GM12878 (cell line): ENCODE data around the gene CELF2. TPM values are rescaled to one million over a fixed set of nuclear protein-coding genes. Genes with fewer than 3 reads are reported as not detected.

Experiments
- ATAC-seq: fragments of 200-7000 bp; cut with Tn5 transposase; 3 replicates; pipeline ENCODE4 v1.9.1; 2020; ENCODE audit warnings: mild to moderate bottlenecking, moderate library complexity
- BruUV-seq: library from RNA; stranded (reverse); fragments of 400-500 nt; replicated peaks from 2 replicates; lab custom pipeline; 2021; lab: Mats Ljungman, UMichigan
- CTCF ChIA-PET: fragments of 300-600 bp; sonication (Branson Sonifier 250); formaldehyde crosslinking; extraction: SDS; loops from one replicate; lab custom pipeline; 2021; ENCODE audit warnings: inconsistent platforms; lab: Yijun Ruan, JAX
- POLR2A ChIA-PET: fragments of 350-600 bp; formaldehyde crosslinking; extraction: SDS; loops from one replicate; lab custom pipeline; 2021; ENCODE audit warnings: inconsistent platforms; lab: Charles Lee
- RAD21 ChIA-PET: fragments of 300-600 bp; sonication (Branson Sonifier 250); formaldehyde crosslinking; loops from one replicate; lab custom pipeline; 2023; ENCODE audit warnings: antibody characterized with exemption; ENCODE audit not compliant: unreplicated experiment; lab: Charles Lee
- SMC1A ChIA-PET: fragments of 300-600 bp; sonication (Branson Sonifier 250); formaldehyde crosslinking; loops from one replicate; lab custom pipeline; 2023; ENCODE audit not compliant: unreplicated experiment, uncharacterized antibody; lab: Charles Lee
- DNase-seq: peaks from one replicate; pipeline ENCODE4 v3.0.0-alpha.2; 2011; ENCODE audit warnings: low read depth, low spot score
- FAIRE-seq: peaks from 3 replicates; lab custom pipeline; 2011; peaks lifted over from hg19 to GRCh38; lab: Jason Lieb, UNC
- H2AFZ ChIP-seq: 2 replicates; pipeline ENCODE4 v1.6.0; 2011; ENCODE audit warnings: low read depth, low read length, control low read depth; ENCODE audit not compliant: control insufficient read depth
- H3K27ac ChIP-seq: 2 replicates; pipeline ENCODE4 v1.5.1; 2011; ENCODE audit warnings: control low read depth; ENCODE audit not compliant: control insufficient read depth, insufficient read depth
- H3K27me3 ChIP-seq, 2 experiments: replicated peaks in 1 of 2; 2 replicates each; pipeline versions ENCODE4 v1.6.0 to v1.6.1; 2011; ENCODE audit warnings: low read length in 1 of 2; ENCODE audit not compliant: control insufficient read depth in 2 of 2, insufficient read depth in 2 of 2
- H3K36me3 ChIP-seq, 2 experiments: 2 replicates each; pipeline ENCODE4 v1.5.1; 2011; ENCODE audit warnings: low read length in 1 of 2; ENCODE audit not compliant: control insufficient read depth in 2 of 2, insufficient read depth in 2 of 2
- H3K4me1 ChIP-seq: 2 replicates; pipeline ENCODE4 v1.6.1; 2011; ENCODE audit warnings: mild to moderate bottlenecking, low read length, moderate library complexity, mixed read lengths; ENCODE audit not compliant: control insufficient read depth, insufficient read depth
- H3K4me2 ChIP-seq: 2 replicates; pipeline ENCODE4 v1.6.0; 2011; ENCODE audit warnings: control low read depth; ENCODE audit not compliant: control insufficient read depth, insufficient read depth
- H3K4me3 ChIP-seq: fragments of 200-600 bp; sonication (generic); 2 replicates; pipeline ENCODE4 v1.5.1; 2016
- H3K79me2 ChIP-seq: 2 replicates; pipeline ENCODE4 v1.6.0; 2011; ENCODE audit warnings: low read length; ENCODE audit not compliant: control insufficient read depth, insufficient read depth
- H3K9ac ChIP-seq: 2 replicates; pipeline ENCODE4 v1.8.0; 2011; ENCODE audit warnings: low read length, control low read depth, mixed read lengths; ENCODE audit not compliant: control insufficient read depth, insufficient read depth
- H3K9me3 ChIP-seq: replicated peaks from 3 replicates; pipeline ENCODE4 v1.5.1; 2011; ENCODE audit warnings: mild to moderate bottlenecking, low read length; ENCODE audit not compliant: control insufficient read depth, insufficient read depth
- H4K20me1 ChIP-seq: 2 replicates; pipeline ENCODE4 v1.6.0; 2011; ENCODE audit not compliant: control insufficient read depth, insufficient read depth
- HCFC1 ChIP-seq: fragments of 150-350 bp; IDR thresholded peaks from 2 replicates; pipeline ENCODE4 v1.6.1; 2014; ENCODE audit warnings: low read length
- IKZF2 ChIP-seq, 2 experiments: fragments of 450-650 bp; IDR thresholded peaks; 2 replicates each; pipeline ENCODE4 v1.6.1; 2017; ENCODE audit warnings: mild to moderate bottlenecking in 2 of 2, moderate library complexity in 2 of 2
- MEF2B ChIP-seq: fragments of 450-650 bp; IDR thresholded peaks from 2 replicates; pipeline ENCODE4 v1.6.1; 2018; ENCODE audit warnings: mild to moderate bottlenecking, moderate library complexity; ENCODE audit not compliant: partially characterized antibody, poor library complexity, severe bottlenecking
- NBN ChIP-seq: fragments of 450-650 bp; IDR thresholded peaks from 2 replicates; pipeline ENCODE4 v1.6.1; 2016
- NFYA ChIP-seq: IDR thresholded peaks from 2 replicates; pipeline ENCODE4 v1.6.1; 2011; ENCODE audit warnings: low read depth, mild to moderate bottlenecking, low read length, improper control_type of control experiment, borderline replicate concordance
- POLR2A ChIP-seq: IDR thresholded peaks from 2 replicates; pipeline ENCODE4 v1.6.1; 2011; ENCODE audit warnings: low read depth, mild to moderate bottlenecking, low read length
- RAD21 ChIP-seq: IDR thresholded peaks from 2 replicates; pipeline ENCODE4 v1.6.1; 2011; ENCODE audit warnings: mild to moderate bottlenecking, low read depth, low read length, moderate library complexity; ENCODE audit not compliant: insufficient read depth
- RBBP5 ChIP-seq: fragments of 200-600 bp; sonication (generic); conservative IDR thresholded peaks from 2 replicates; pipeline ENCODE4 v1.6.1; 2016
- TARDBP ChIP-seq: IDR thresholded peaks from 2 replicates; pipeline ENCODE4 v1.6.1; 2016; ENCODE audit warnings: borderline replicate concordance
- WGBS: methylation state at CpG from one replicate; pipeline ENCODE4 v1.1.6; 2016; ENCODE audit warnings: low lambda C conversion rate; ENCODE audit not compliant: insufficient replicate concordance, insufficient coverage; ENCODE audit errors: missing lambda C conversion rate; 5-methylcytosine and 5-hydroxymethylcytosine counted together
- in situ Hi-C: fragments of 300-500 bp; cut with MboI; formaldehyde crosslinking; loops from 9 replicates; pipeline ENCODE4 v1.14.3; 2018; ENCODE audit warnings: mixed read lengths
- intact Hi-C: fragments of 100-400 bp; cut with micrococcal nuclease; formaldehyde crosslinking; loops from one replicate; pipeline ENCODE4 v1.14.2; 2022; ENCODE audit not compliant: unreplicated experiment
- polyA plus RNA-seq, 11 experiments: library from polyadenylated mRNA; depleted of rRNA in 4 of 11; unstranded in 6 of 11; stranded (reverse) in 5 of 11; fragments of >200 nt; fragmentation: Nextera tagmentation in 4 of 11; fragmentation: Illumina TruSeq in 1 of 11; extraction: Ambion mirVana in 4 of 11; extraction: Trizol in 1 of 11; gene quantifications; 1 replicate in 1 of 11; 2 replicates in 10 of 11; pipeline versions ENCODE4 v1.2.1 to v1.2.3, GENCODE V29; 2011 to 2016; ENCODE audit warnings: inconsistent platforms in 2 of 11, missing spikeins in 2 of 11, low read depth in 1 of 11
- total RNA-seq, 4 experiments: library from RNA; depleted of rRNA in 3 of 4; stranded (reverse); fragments of >200 nt in 3 of 4; fragmentation: Illumina TruSeq in 1 of 4; extraction: Trizol in 1 of 4; gene quantifications; 2 replicates each; pipeline versions ENCODE4 v1.2.1 to v1.2.3, GENCODE V29; 2013 to 2021
- TF ChIP-seq, protein P1 (sequence below): IDR thresholded peaks from 2 replicates; pipeline ENCODE4 v1.6.1; 2011; ENCODE audit warnings: low read depth, mild to moderate bottlenecking, low read length, moderate library complexity, borderline replicate concordance; ENCODE audit errors: extremely low read depth

CELF2 gene
- total and polyA plus RNA-seq, 10 of the 15 experiments (the other 5 are each of a cell fraction or from before 2014, with no cell fraction given): 20.8 to 129 (median 86.3) TPM

DNA sequence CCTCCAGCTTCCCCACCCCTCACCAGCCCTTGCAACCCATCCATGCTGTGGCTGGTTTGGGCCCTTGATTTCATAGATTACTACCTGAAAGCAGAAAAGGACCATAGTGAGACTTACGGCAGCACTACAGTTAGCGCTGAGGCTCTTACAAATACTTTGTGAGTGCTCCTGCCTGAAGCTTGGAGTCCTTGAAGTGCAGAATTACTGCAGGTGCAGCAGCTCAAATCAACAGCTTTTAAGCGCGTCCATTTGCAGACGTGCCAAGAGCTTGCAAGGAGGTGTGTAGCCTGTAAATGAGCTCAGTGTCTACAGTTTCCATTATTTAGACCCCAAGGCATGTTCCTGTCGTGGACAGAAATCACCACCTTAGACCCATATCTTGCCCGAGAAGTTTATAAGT lies 103.0 kb downstream of the CELF2 start:
- intact Hi-C loops: no loop called here
- peaks cover 15% of the 10 kb centered on the region for H3K9me3 ChIP-seq
- no peak for ATAC-seq
- H3K79me2 ChIP-seq: no peaks in the 10 kb centered on the region
- POLR2A ChIA-PET: no interaction called here
- TF ChIP-seq MEF2B (no peak), NFYA (no peak), POLR2A (no peak), IKZF2 (IDR thresholded peaks at IDR 0.05) (no peak), NBN (no peak), RBBP5 (no peak), TARDBP (no peak), HCFC1 (no peak), RAD21 (no peak)
- TF ChIP-seq, protein P1, sequence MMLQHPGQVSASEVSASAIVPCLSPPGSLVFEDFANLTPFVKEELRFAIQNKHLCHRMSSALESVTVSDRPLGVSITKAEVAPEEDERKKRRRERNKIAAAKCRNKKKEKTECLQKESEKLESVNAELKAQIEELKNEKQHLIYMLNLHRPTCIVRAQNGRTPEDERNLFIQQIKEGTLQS: no peak
- TF ChIP-seq, all 136 proteins: peak for 0
- DNase-seq (no peak), FAIRE-seq (no peak)
- Histone ChIP-seq H3K4me1 (no peaks in the 10 kb centered on the region), H3K4me3 (no peak overlapping the region), H3K27ac (no peak overlapping the region), H4K20me1 (no peaks in the 10 kb centered on the region), H3K9ac (no peak overlapping the region), H3K27me3 (no peaks in the 10 kb centered on the region), H3K4me2 (no peak overlapping the region), H3K36me3 (no peaks in the 10 kb centered on the region), H2AFZ (no peak overlapping the region)
- in situ Hi-C loops: loop anchor here (25.0 kb wide), 1 partner anchor 342 kb away; no protein-coding TSS in a partner anchor
- ChIA-PET RAD21 (no interaction called here), CTCF (interaction anchor here (0.6 to 1.2 kb wide), 3 partner anchors 25 to 150 kb away, joined by 3 read pairs; no protein-coding TSS in a partner anchor), SMC1A (interaction anchor here (0.9 to 1.5 kb wide), 2 partner anchors 10 to 114 kb away, joined by 3 to 4 read pairs; no protein-coding TSS in a partner anchor)
- WGBS: 71% methylated on average over 7 of the region's 7 CpGs
- BruUV-seq: no TSS peak
